HEK293 (cell line): ENCODE data around the gene SRC.
A peak's percentile ranks its signal among the peaks of the same experiment; 100 is the strongest.

Experiments used
- CTCF ChIA-PET: fragments of 350-600 bp; formaldehyde crosslinking; extraction: SDS; loops from one replicate; lab custom pipeline; 2021; ENCODE audit warnings: antibody characterized with exemption; lab: Yijun Ruan, JAX
- POLR2A ChIA-PET: fragments of 300-600 bp; formaldehyde crosslinking; extraction: SDS; loops from one replicate; lab custom pipeline; 2020; ENCODE audit warnings: antibody characterized with exemption, inconsistent platforms; lab: Yijun Ruan, JAX
- H3K27ac ChIP-seq: fragments of 200-500 bp; sonication (Bioruptor generic); 2 replicates; pipeline ENCODE4 v1.5.1; 2014; ENCODE audit warnings: low read depth, low read length, control low read depth, inconsistent platforms; ENCODE audit errors: extremely low read depth
- H3K36me3 ChIP-seq, 2 experiments: fragments of 200-500 bp in 1 of 2; sonication (Bioruptor generic) in 1 of 2; 1 replicate in 1 of 2; 2 replicates in 1 of 2; pipeline ENCODE4 v1.5.1; 2014 to 2017; ENCODE audit warnings: inconsistent platforms in 2 of 2, low read length in 2 of 2; ENCODE audit not compliant: control insufficient read depth in 2 of 2, insufficient read depth in 1 of 2
- H3K4me1 ChIP-seq: fragments of 200-500 bp; sonication (Bioruptor generic); 2 replicates; pipeline ENCODE4 v1.5.1; 2014; ENCODE audit warnings: mild to moderate bottlenecking, low read length, inconsistent platforms; ENCODE audit not compliant: control insufficient read depth, insufficient read depth
- H3K4me3 ChIP-seq: 2 replicates; pipeline ENCODE4 v1.5.1; 2011; ENCODE audit warnings: low read depth, mild to moderate bottlenecking, control low read depth, low read length, moderate library complexity
- H3K9me3 ChIP-seq: fragments of 200-500 bp; sonication (Bioruptor generic); 2 replicates; pipeline ENCODE4 v1.5.1; 2014; ENCODE audit warnings: low read depth, low read length, inconsistent platforms; ENCODE audit not compliant: control insufficient read depth, insufficient read depth
- EGR2 ChIP-seq: fragments of 450-650 bp; formaldehyde crosslinking; IDR thresholded peaks from 2 replicates; pipeline ENCODE4 v1.5.1; 2016; ENCODE audit warnings: low read depth, missing biosample characterization, missing genetic modification characterization
- KLF9 ChIP-seq: fragments of 450-650 bp; formaldehyde crosslinking; IDR thresholded peaks from 2 replicates; pipeline ENCODE4 v1.5.1; 2016; ENCODE audit warnings: missing biosample characterization, missing genetic modification characterization, low read depth
- YY2 ChIP-seq: fragments of 450-650 bp; formaldehyde crosslinking; IDR thresholded peaks from 2 replicates; pipeline ENCODE4 v1.5.1; 2016; ENCODE audit warnings: missing biosample characterization, missing genetic modification characterization
- ZBTB11 ChIP-seq: fragments of 450-650 bp; formaldehyde crosslinking; conservative IDR thresholded peaks from 2 replicates; pipeline ENCODE4 v1.5.1; 2016; ENCODE audit warnings: low read depth, missing biosample characterization, missing genetic modification characterization
- ZFP3 ChIP-seq: fragments of 450-650 bp; formaldehyde crosslinking; IDR thresholded peaks from 2 replicates; pipeline ENCODE4 v1.5.1; 2016; ENCODE audit warnings: low read depth, missing biosample characterization, missing genetic modification characterization
- ZNF112 ChIP-seq: fragments of 450-650 bp; formaldehyde crosslinking; IDR thresholded peaks from 2 replicates; pipeline ENCODE4 v1.5.0; 2017; ENCODE audit warnings: missing biosample characterization, missing genetic modification characterization
- ZNF140 ChIP-seq: fragments of 450-650 bp; formaldehyde crosslinking; IDR thresholded peaks from 2 replicates; pipeline ENCODE4 v1.5.1; 2016; ENCODE audit warnings: missing biosample characterization, missing genetic modification characterization
- ZNF16 ChIP-seq: fragments of 450-650 bp; formaldehyde crosslinking; IDR thresholded peaks from 2 replicates; pipeline ENCODE4 v1.5.1; 2016; ENCODE audit warnings: low read depth, missing biosample characterization, missing genetic modification characterization
- ZNF2 ChIP-seq: fragments of 450-650 bp; formaldehyde crosslinking; IDR thresholded peaks from 2 replicates; pipeline ENCODE4 v1.5.1; 2016; ENCODE audit warnings: missing biosample characterization, missing genetic modification characterization
- ZNF221 ChIP-seq: fragments of 450-650 bp; formaldehyde crosslinking; IDR thresholded peaks from 2 replicates; pipeline ENCODE4 v1.5.1; 2017; ENCODE audit warnings: missing biosample characterization, missing genetic modification characterization, borderline replicate concordance
- ZNF248 ChIP-seq: fragments of 450-650 bp; formaldehyde crosslinking; IDR thresholded peaks from 2 replicates; pipeline ENCODE4 v1.5.1; 2017; ENCODE audit warnings: missing biosample characterization, missing genetic modification characterization
- ZNF26 ChIP-seq: fragments of 450-650 bp; formaldehyde crosslinking; IDR thresholded peaks from 2 replicates; pipeline ENCODE4 v1.5.1; 2016; ENCODE audit warnings: missing biosample characterization, missing genetic modification characterization
- ZNF341 ChIP-seq: fragments of 450-650 bp; formaldehyde crosslinking; IDR thresholded peaks from 2 replicates; pipeline ENCODE4; 2016; ENCODE audit warnings: low read depth, missing biosample characterization, missing genetic modification characterization
- ZNF366 ChIP-seq: fragments of 450-650 bp; formaldehyde crosslinking; conservative IDR thresholded peaks from 2 replicates; pipeline ENCODE4 v1.5.1; 2016; ENCODE audit warnings: missing biosample characterization, missing genetic modification characterization
- ZNF398 ChIP-seq: fragments of 450-650 bp; formaldehyde crosslinking; IDR thresholded peaks from 2 replicates; pipeline ENCODE4 v1.5.1; 2017; ENCODE audit warnings: missing biosample characterization, missing genetic modification characterization
- ZNF596 ChIP-seq: fragments of 450-650 bp; IDR thresholded peaks from 2 replicates; pipeline ENCODE4 v1.5.0; 2018; ENCODE audit warnings: missing biosample characterization, mild to moderate bottlenecking, missing genetic modification characterization, moderate library complexity
- ZNF677 ChIP-seq: fragments of 450-650 bp; IDR thresholded peaks from 2 replicates; pipeline ENCODE4 v1.5.0; 2018; ENCODE audit warnings: missing biosample characterization, mild to moderate bottlenecking, missing genetic modification characterization, moderate library complexity

SRC gene

GRCh38 chr20:37424062-37424851 is 78.3 kb downstream of the SRC start:
- no peaks in the 10 kb centered on the region for H3K36me3 ChIP-seq
- H3K9me3 ChIP-seq: no peaks in the 10 kb centered on the region
- CTCF ChIA-PET: no interaction called here
- no peak overlapping the region for H3K4me3 ChIP-seq
- POLR2A ChIA-PET: no interaction called here
- H3K4me1 ChIP-seq: no peaks in the 10 kb centered on the region
- TF ChIP-seq ZNF26 (tag by site-specific recombination) (no peak), EGR2 (no peak), ZNF140 (no peak), ZNF366 (peak; percentile 52), ZNF341 (peak; percentile 92), ZNF112 (tag by site-specific recombination) (no peak), ZNF398 (tag by site-specific recombination) (peak; percentile 59), ZBTB11 (tag by site-specific recombination) (no peak), ZNF248 (tag by site-specific recombination) (no peak), ZNF221 (tag by site-specific recombination) (no peak), ZNF16 (tag by site-specific recombination) (peak; percentile 71), ZNF596 (tag by site-specific recombination) (peak; percentile 48; the same call in 1 of the 2 replicates), ZNF677 (tag by site-specific recombination) (no peak), KLF9 (tag by site-specific recombination) (0 out of 2 replicates have a peak, but pooled peaks have one; percentile 33), YY2 (tag by site-specific recombination) (no peak)
- no peak overlapping the region for H3K27ac ChIP-seq

GRCh38 chr20:37425103-37425625 is 79.2 kb downstream of the SRC start:
- Histone ChIP-seq H3K9me3 (no peaks in the 10 kb centered on the region), H3K4me3 (no peak overlapping the region), H3K27ac (no peak overlapping the region), H3K4me1 (no peaks in the 10 kb centered on the region), H3K36me3 (no peaks in the 10 kb centered on the region)
- ChIA-PET CTCF (no interaction called here), POLR2A (no interaction called here)
- TF ChIP-seq ZFP3 (tag by site-specific recombination) (peak; percentile 59), ZNF2 (tag by site-specific recombination) (no peak)
